PC-9 (cell line): ENCODE results near the gene USE1. TPM values are rescaled to one million over a fixed set of nuclear protein-coding genes. Genes with fewer than 3 reads are reported as not detected.

ENCODE experiments used
- BruUV-seq: library from RNA; stranded (reverse); fragments of 400-500 nt; replicated peaks from 2 replicates; lab custom pipeline; 2021; lab: Mats Ljungman, UMichigan
- CTCF ChIA-PET: fragments of 300-600 bp; sonication (Branson Sonifier 250); formaldehyde crosslinking; loops from one replicate; lab custom pipeline; 2022; ENCODE audit warnings: antibody characterized with exemption; lab: Charles Lee
- POLR2A ChIA-PET: fragments of 300-600 bp; sonication (Branson Sonifier 250); formaldehyde crosslinking; loops from one replicate; lab custom pipeline; 2022; ENCODE audit warnings: antibody characterized with exemption; ENCODE audit not compliant: unreplicated experiment; lab: Charles Lee
- DNase-seq, 2 experiments: peaks; one replicate each; pipeline versions ENCODE4 v3.0.0 to v3.0.0-alpha.2; 2015 to 2022; ENCODE audit warnings: mixed read lengths in 1 of 2
- H2AFZ ChIP-seq: fragments of 200-600 bp; sonication (generic); 2 replicates; pipeline ENCODE4 v1.8.1; 2017; ENCODE audit warnings: antibody characterized with exemption
- H3F3A ChIP-seq: fragments of 200-600 bp; sonication (generic); 2 replicates; pipeline ENCODE4 v1.8.1; 2017; ENCODE audit warnings: antibody characterized with exemption, mild to moderate bottlenecking, low read depth; ENCODE audit not compliant: insufficient read depth
- H3K27ac ChIP-seq: fragments of 200-600 bp; sonication (generic); 2 replicates; pipeline ENCODE4 v1.6.1; 2016; ENCODE audit warnings: mixed run types
- H3K27me3 ChIP-seq: fragments of 200-600 bp; sonication (generic); 2 replicates; pipeline ENCODE4 v1.6.1; 2016; ENCODE audit warnings: low read depth, mixed run types; ENCODE audit not compliant: insufficient read depth
- H3K36me3 ChIP-seq: fragments of 200-600 bp; sonication (generic); 2 replicates; pipeline ENCODE4 v1.6.1; 2016; ENCODE audit warnings: low read depth, mixed run types
- H3K4me1 ChIP-seq: fragments of 200-600 bp; sonication (generic); replicated peaks from 2 replicates; pipeline ENCODE4 v1.6.1; 2016; ENCODE audit warnings: mixed run types; ENCODE audit not compliant: insufficient read depth
- H3K4me2 ChIP-seq: fragments of 200-600 bp; sonication (generic); 2 replicates; pipeline ENCODE4 v1.6.1; 2017; ENCODE audit warnings: mixed run types
- H3K4me3 ChIP-seq: fragments of 200-600 bp; sonication (generic); 2 replicates; pipeline ENCODE4 v1.6.1; 2016; ENCODE audit warnings: mixed run types
- H3K79me2 ChIP-seq: fragments of 200-600 bp; sonication (generic); 2 replicates; pipeline ENCODE4 v1.6.1; 2017; ENCODE audit warnings: low read depth, mixed run types
- H3K9me2 ChIP-seq: fragments of 200-600 bp; sonication (generic); 2 replicates; pipeline ENCODE4 v1.8.1; 2017; ENCODE audit warnings: mild to moderate bottlenecking; ENCODE audit not compliant: insufficient read depth
- H3K9me3 ChIP-seq: fragments of 200-600 bp; sonication (generic); 2 replicates; pipeline ENCODE4 v1.8.1; 2016; ENCODE audit warnings: low read depth; ENCODE audit not compliant: insufficient read depth
- H4K20me1 ChIP-seq: fragments of 200-600 bp; sonication (generic); 2 replicates; pipeline ENCODE4 v1.8.1; 2017; ENCODE audit not compliant: insufficient read depth
- CTCF ChIP-seq: fragments of 200-600 bp; sonication (generic); conservative IDR thresholded peaks from 2 replicates; pipeline ENCODE4 v1.6.1; 2017; ENCODE audit warnings: mixed run types, antibody characterized with exemption, mild to moderate bottlenecking, moderate library complexity
- EZH2 ChIP-seq: fragments of 200-600 bp; sonication (generic); IDR thresholded peaks from 2 replicates; pipeline ENCODE4 v1.8.0; 2017; ENCODE audit warnings: antibody characterized with exemption, low read depth
- intact Hi-C: fragments of 100-400 bp; cut with micrococcal nuclease; formaldehyde crosslinking; loops from one replicate; pipeline ENCODE4 v1.10.0; 2022; ENCODE audit not compliant: unreplicated experiment
- total RNA-seq: library from RNA; stranded (reverse); gene quantifications from 2 replicates; pipeline ENCODE4 v1.2.3, GENCODE V29; 2021

The USE1 gene
- total RNA-seq, 1 experiment from 2014 or later, result 19.8 TPM

DNA sequence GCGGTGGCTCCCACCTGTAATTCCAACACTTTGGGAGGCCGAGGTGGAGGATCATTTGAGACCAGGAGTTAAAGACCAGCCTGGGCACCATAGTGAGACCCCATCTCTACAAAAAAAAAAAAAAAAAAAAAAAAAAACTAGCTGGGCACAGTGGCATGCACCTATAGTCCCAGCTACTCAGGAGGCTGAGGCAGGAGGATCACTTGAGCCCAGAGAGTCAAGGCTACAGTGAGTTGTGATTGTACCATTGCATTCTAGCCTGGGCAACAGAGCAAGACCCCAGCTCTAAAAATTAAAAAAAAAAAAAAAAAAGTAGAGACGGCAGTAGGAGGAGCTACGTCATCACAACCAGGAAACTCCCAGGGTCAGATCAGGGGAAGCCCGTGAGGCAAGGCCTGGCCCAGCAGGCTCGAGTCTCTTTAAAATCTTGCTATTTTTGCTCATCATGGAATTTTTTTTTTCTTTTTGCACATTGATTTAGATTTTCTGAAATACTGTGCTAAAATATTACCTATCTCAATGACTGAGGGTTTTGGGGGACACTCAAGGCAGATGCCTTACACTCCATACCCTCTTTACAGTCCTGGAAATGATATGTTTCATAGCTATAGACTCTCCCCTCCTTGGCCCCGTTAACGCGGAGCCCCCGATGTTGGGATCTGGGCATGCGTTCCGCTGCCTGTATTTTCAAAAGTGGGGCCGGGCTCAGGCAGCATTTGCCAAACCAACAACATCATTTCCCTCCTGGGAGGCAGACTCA, 44.4 kb upstream of the USE1 start:
- peaks cover 14% of the 10 kb centered on the region; the same call in 1 of the 2 replicates for H3F3A ChIP-seq
- H3K27me3 ChIP-seq, result no peaks in the 10 kb centered on the region
- TF ChIP-seq EZH2 (no peak), CTCF (no peak)
- no peaks in the 10 kb centered on the region for H4K20me1 ChIP-seq
- no peak for DNase-seq
- H3K4me1 ChIP-seq, result peaks cover 11% of the 10 kb centered on the region
- POLR2A ChIA-PET, result no interaction called here
- no peaks in the 10 kb centered on the region for H3K79me2 ChIP-seq
- no TSS peak for BruUV-seq
- intact Hi-C loops, result no loop called here
- H3K36me3 ChIP-seq, result peaks cover 16% of the 10 kb centered on the region; the same call in 1 of the 2 replicates
- H3K9me2 ChIP-seq, result no peaks in the 10 kb centered on the region
- H3K9me3 ChIP-seq, result no peaks in the 10 kb centered on the region
- H3K4me3 ChIP-seq, result no peak overlapping the region
- no peak overlapping the region for H3K4me2 ChIP-seq
- H3K27ac ChIP-seq, result no peak overlapping the region
- CTCF ChIA-PET, result interaction anchor here (0.6 kb wide), 1 partner anchor 45 kb away, joined by 5 read pairs; no protein-coding TSS in a partner anchor
- no peak overlapping the region for H2AFZ ChIP-seq

GRCh38 chr19:17171874-17172273, 43.3 kb upstream of the USE1 start:
- CTCF ChIA-PET, result no interaction called here

More at GRCh38 chr19:17171874-17172273, 43.3 kb upstream of the USE1 start:
- peaks cover 12% of the 10 kb centered on the region; the same call in 1 of the 2 replicates for H3F3A ChIP-seq
- no peak overlapping the region for H3K4me3 ChIP-seq
- no peak overlapping the region for H3K27ac ChIP-seq
- H3K27me3 ChIP-seq, result no peaks in the 10 kb centered on the region
- no peaks in the 10 kb centered on the region for H3K79me2 ChIP-seq
- BruUV-seq, result no TSS peak
- no peaks in the 10 kb centered on the region for H4K20me1 ChIP-seq
- peaks cover 11% of the 10 kb centered on the region for H3K4me1 ChIP-seq
- H3K9me2 ChIP-seq, result no peaks in the 10 kb centered on the region
- no peak for DNase-seq
- no peak overlapping the region for H3K4me2 ChIP-seq
- intact Hi-C loops, result no loop called here
- H3K36me3 ChIP-seq, result peaks cover 11% of the 10 kb centered on the region; the same call in 1 of the 2 replicates
- H2AFZ ChIP-seq, result no peak overlapping the region
- no peak for TF ChIP-seq CTCF
- TF ChIP-seq EZH2, result no peak
- no peaks in the 10 kb centered on the region for H3K9me3 ChIP-seq
- POLR2A ChIA-PET, result no interaction called here
